ENCODE data around the gene CNNM2. TPM values are rescaled to one million over a fixed set of nuclear protein-coding genes. Genes with fewer than 3 reads are reported as not detected.

CNNM2 gene
- total RNA-seq, 6 experiments from 2014 or later, result 5.2 to 7.6 (median 6.5) TPM

- 93% methylated on average over 3 of the region's 8 CpGs for WGBS (ENCODE audit: insufficient coverage, low coverage, low lambda C conversion rate, missing lambda C conversion rate)
- Histone ChIP-seq H3K27ac (no peak overlapping the region), H3K9me3 (no peaks in the 10 kb centered on the region), H3K36me3 (peaks cover 0 to 8% (median 2%) of the 10 kb centered on the region in 4 donors), H3K4me3 (no peak overlapping the region), H3K27me3 (no peaks in the 10 kb centered on the region), H3K4me1 (no peaks in the 10 kb centered on the region)
- DNase-seq (no peak), ATAC-seq (no peak)
- intact Hi-C loops (cut with DNase I), result loop anchor here (10.0 kb wide), 3 partner anchors 172 to 338 kb away; partner anchors contain the start of genes CYP17A1 (in 1 of the 2) and RPEL1 (in 1 of the 2)
- TF ChIP-seq POLR2A (IDR thresholded peaks at IDR 0.05), result no peak
- TF ChIP-seq, protein P1, sequence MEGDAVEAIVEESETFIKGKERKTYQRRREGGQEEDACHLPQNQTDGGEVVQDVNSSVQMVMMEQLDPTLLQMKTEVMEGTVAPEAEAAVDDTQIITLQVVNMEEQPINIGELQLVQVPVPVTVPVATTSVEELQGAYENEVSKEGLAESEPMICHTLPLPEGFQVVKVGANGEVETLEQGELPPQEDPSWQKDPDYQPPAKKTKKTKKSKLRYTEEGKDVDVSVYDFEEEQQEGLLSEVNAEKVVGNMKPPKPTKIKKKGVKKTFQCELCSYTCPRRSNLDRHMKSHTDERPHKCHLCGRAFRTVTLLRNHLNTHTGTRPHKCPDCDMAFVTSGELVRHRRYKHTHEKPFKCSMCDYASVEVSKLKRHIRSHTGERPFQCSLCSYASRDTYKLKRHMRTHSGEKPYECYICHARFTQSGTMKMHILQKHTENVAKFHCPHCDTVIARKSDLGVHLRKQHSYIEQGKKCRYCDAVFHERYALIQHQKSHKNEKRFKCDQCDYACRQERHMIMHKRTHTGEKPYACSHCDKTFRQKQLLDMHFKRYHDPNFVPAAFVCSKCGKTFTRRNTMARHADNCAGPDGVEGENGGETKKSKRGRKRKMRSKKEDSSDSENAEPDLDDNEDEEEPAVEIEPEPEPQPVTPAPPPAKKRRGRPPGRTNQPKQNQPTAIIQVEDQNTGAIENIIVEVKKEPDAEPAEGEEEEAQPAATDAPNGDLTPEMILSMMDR (IDR thresholded peaks at IDR 0.05), result no peak
Measured at GRCh38 chr10:103072891-103073290, 154.8 kb downstream of the CNNM2 start.

GRCh38 chr10:103077020-103077419 lies 158.9 kb downstream of the CNNM2 start:
- Histone ChIP-seq H3K27me3 (no peaks in the 10 kb centered on the region), H3K4me1 (no peaks in the 10 kb centered on the region), H3K4me3 (no peak overlapping the region), H3K36me3 (peaks cover 0 to 8% (median 0%) of the 10 kb centered on the region in 4 donors), H3K27ac (no peak overlapping the region), H3K9me3 (no peaks in the 10 kb centered on the region)
- ATAC-seq (no peak), DNase-seq (no peak)
- no peak for TF ChIP-seq POLR2A (IDR thresholded peaks at IDR 0.05)
- TF ChIP-seq, protein P1 (IDR thresholded peaks at IDR 0.05), result no peak
- intact Hi-C loops (cut with DNase I), result loop anchor here (10.0 kb wide), 3 partner anchors 168 to 342 kb away; partner anchors contain the start of genes CYP17A1 (in 1 of the 2) and RPEL1 (in 1 of the 2)
- 98% methylated on average over 9 of the region's 21 CpGs for WGBS (ENCODE audit: insufficient coverage, low coverage, low lambda C conversion rate, missing lambda C conversion rate)

DNA sequence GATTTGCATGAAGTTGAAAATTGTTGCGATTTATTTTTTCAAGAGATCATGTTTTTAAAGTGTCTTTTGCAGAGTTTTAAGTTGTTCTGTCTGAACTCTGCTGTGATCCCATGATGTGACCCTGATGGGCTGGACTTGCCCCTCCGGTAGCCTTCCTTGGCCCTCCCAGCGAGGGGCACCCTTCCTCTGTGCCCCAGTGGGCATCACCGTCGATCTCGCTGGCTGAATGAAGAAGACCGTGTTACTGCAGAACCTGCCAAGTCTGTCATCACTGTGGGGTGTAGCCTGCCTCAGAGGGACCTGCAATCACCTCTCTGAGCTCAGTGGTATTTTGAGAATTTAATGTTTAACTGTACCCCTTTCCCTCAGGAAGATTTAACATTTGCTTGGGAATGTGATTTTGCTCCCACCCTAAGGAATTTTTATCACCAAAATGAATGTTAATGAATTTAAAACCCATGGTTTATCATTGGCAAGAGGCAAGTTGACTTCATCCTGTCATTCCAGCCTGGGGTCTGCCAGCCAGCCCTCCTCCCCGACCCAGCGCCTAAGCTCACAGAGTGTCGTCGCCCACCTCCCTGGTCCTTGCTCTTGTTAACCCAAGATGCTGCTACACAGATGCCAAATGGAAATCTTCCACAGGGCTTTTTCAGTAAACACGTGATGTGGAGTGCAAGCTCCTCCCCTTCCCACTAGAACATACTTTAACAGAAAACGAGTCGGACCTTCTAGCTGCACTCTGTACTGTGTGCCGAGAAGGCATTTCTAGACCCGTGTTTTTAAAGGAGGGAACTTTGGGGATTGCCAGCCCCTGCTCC lies 159.6 kb downstream of the CNNM2 start:
- DNase-seq (no peak), ATAC-seq (no peak)
- no peak overlapping the region for H3K4me3 ChIP-seq
- H3K4me1 ChIP-seq, result no peaks in the 10 kb centered on the region
- TF ChIP-seq POLR2A (IDR thresholded peaks at IDR 0.05), result no peak
- TF ChIP-seq, protein P1 (IDR thresholded peaks at IDR 0.05), result no peak
- H3K27ac ChIP-seq, result no peak overlapping the region
- no peaks in the 10 kb centered on the region for H3K9me3 ChIP-seq
- peaks cover 0 to 8% (median 0%) of the 10 kb centered on the region in 4 donors for H3K36me3 ChIP-seq
- WGBS (ENCODE audit: insufficient coverage, low coverage, low lambda C conversion rate, missing lambda C conversion rate), result 79% methylated on average over 16 of the region's 16 CpGs
- H3K27me3 ChIP-seq, result no peaks in the 10 kb centered on the region
- intact Hi-C loops (cut with DNase I), result loop anchor here (10.0 kb wide), 3 partner anchors 167 to 343 kb away; partner anchors contain the start of genes CYP17A1 (in 1 of the 2) and RPEL1 (in 1 of the 2)

DNA sequence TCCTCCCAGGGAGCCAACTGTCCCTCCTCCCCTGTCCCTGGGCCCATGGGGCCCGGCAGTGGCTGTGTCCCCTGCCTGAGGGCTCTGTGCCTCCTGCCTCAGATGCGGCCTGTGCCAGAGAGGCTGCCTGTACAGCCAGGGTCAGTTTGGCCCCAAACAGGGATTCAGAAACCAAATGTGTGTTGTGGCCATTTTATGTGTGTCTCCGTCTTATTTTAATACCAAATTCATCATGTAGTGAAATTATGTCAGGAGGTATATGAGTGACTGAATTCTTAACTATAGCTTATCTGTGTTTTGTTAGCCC lies 160.2 kb downstream of the CNNM2 start:
- H3K27me3 ChIP-seq, result no peaks in the 10 kb centered on the region
- no peaks in the 10 kb centered on the region for H3K4me1 ChIP-seq
- ATAC-seq, result no peak
- H3K4me3 ChIP-seq, result no peak overlapping the region
- WGBS (ENCODE audit: insufficient coverage, low coverage, low lambda C conversion rate, missing lambda C conversion rate), result 53% methylated on average over 2 of the region's 3 CpGs
- TF ChIP-seq, protein P1 (IDR thresholded peaks at IDR 0.05), result no peak
- no peak for TF ChIP-seq POLR2A (IDR thresholded peaks at IDR 0.05)
- no peak overlapping the region for H3K27ac ChIP-seq
- intact Hi-C loops (cut with DNase I), result loop anchor here (10.0 kb wide), 3 partner anchors 167 to 343 kb away; partner anchors contain the start of genes CYP17A1 (in 1 of the 2) and RPEL1 (in 1 of the 2)
- DNase-seq, result no peak
- H3K9me3 ChIP-seq, result no peaks in the 10 kb centered on the region
- H3K36me3 ChIP-seq, result peaks cover 0 to 8% (median 0%) of the 10 kb centered on the region in 4 donors

Measured in right lobe of liver (tissue), 6 donors.